GM18507 (cell line): ENCODE results near the gene UPF3B.
"Not testable (repeated sequence)": the region's sequence is repeated elsewhere in the genome, so short reads cannot be mapped to it uniquely, and the experiment has no call there.

Experiments
- DNase-seq: peaks from one replicate; pipeline ENCODE4 v3.0.0; 2011; ENCODE audit warnings: low read depth; ENCODE audit not compliant: insufficient read length; ENCODE audit errors: extremely low spot score
- FAIRE-seq: peaks from 2 replicates; lab custom pipeline; 2011; peaks lifted over from hg19 to GRCh38; lab: Jason Lieb, UNC

UPF3B gene

GRCh38 chrX:119828446-119828845 is 24.3 kb downstream of the UPF3B start:
- DNase-seq = no peak
- no peak for FAIRE-seq

GRCh38 chrX:119826399-119826959 is 26.3 kb downstream of the UPF3B start:
- FAIRE-seq (no peak), DNase-seq (no peak)

DNA sequence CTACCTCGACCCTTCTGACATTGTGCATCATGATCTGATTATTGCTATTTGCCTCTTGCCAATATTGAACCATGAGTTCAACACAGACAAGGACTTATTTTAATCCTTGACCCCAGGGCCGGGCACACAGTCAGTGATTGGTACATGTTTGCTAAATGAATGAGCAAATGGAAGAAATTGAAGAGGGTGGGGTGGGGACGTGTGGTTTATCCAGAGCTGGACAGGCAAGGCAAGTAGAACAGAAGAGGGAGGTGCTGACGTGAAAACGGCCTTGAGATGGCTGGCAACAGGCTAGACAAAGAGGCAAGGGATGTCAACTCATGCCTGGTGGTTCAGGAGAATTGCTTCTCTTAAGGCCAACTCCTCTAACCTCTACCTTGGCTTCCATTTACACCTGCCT is 28.5 kb downstream of the UPF3B start:
- not testable (repeated sequence) for DNase-seq, FAIRE-seq

- DNase-seq = peak; percentile 2
- peak; percentile 79 for FAIRE-seq
Measured at GRCh38 chrX:119821703-119822102, 31.1 kb downstream of the UPF3B start.

DNA sequence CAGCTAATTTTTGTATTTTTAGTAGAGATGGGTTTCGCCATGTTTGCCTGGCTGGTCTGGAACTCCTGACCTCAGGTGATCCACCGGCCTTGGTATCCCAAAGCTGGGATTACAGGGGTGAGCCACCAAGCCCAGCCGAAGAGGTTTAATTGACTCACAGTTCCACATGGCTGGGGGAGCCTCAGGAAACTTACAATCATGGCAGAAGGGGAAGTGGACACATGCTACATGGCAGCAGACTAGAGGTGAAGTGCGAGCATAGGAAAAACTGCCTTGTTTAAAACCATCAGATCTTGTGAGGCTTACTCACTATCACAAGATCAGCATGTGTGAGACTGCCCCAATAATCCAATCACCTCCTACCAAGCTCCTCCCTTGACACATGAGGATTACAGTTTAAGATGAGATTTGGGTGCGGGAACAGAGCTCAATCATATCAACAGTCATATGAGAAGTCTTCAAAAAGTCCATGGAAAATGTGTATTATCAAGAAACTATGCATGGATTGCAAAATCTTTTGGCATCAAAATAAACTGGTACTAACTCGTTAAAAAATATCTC is 35.6 kb downstream of the UPF3B start:
- DNase-seq (no peak), FAIRE-seq (no peak)

DNA sequence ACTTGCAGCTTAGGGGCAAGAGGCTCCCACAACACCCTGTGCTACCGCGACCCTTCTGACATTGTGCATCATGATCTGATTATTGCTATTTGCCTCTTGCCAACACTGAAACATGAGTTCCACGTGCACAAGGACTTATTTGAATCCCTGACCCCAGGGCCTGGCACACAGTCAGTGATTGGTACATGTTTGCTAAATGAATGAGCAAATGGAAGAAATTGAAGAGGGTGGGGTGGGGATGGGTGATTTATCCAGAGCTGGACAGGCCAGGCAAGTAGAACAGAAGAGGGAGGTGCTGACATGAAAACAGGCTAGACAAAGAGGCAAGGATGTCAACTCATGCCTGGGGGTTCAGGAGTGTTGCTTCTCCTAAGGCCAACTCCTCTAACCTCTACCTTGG is 36.5 kb downstream of the UPF3B start:
- FAIRE-seq (no peak), DNase-seq (no peak)

DNA sequence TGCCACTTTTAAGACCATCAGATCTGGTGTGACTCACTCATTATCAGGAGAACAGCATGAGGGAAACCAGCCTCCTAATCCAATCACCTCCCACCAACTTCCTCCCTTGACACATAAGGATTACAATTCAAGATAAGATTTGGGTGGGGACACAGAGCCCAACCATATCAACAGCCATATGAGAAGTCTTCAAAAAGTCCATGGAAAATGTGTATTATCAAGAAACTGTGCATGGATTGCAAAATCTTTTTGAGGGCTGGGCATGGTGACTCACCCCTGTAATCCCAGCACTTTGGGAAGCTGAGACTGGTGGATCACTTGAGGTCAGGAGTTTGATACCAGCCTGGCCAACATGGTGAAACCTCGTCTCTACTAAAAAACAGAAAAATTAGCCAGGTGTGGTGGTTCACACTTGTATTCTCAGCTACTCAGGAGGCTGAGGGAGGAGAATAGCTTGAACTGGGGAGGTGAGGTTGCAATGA is 43.5 kb downstream of the UPF3B start:
- FAIRE-seq (no peak), DNase-seq (no peak)

DNA sequence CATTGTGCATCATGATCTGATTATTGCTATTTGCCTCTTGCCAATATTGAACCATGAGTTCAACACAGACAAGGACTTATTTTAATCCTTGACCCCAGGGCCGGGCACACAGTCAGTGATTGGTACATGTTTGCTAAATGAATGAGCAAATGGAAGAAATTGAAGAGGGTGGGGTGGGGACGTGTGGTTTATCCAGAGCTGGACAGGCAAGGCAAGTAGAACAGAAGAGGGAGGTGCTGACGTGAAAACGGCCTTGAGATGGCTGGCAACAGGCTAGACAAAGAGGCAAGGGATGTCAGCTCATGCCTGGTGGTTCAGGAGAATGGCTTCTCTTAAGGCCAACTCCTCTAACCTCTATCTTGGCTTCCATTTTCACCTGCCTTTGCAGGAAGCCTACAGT is 44.3 kb downstream of the UPF3B start:
- FAIRE-seq, DNase-seq: not testable (repeated sequence)

- no peak for DNase-seq
- no peak for FAIRE-seq
Measured at GRCh38 chrX:119802546-119802945, 50.2 kb downstream of the UPF3B start.

DNA sequence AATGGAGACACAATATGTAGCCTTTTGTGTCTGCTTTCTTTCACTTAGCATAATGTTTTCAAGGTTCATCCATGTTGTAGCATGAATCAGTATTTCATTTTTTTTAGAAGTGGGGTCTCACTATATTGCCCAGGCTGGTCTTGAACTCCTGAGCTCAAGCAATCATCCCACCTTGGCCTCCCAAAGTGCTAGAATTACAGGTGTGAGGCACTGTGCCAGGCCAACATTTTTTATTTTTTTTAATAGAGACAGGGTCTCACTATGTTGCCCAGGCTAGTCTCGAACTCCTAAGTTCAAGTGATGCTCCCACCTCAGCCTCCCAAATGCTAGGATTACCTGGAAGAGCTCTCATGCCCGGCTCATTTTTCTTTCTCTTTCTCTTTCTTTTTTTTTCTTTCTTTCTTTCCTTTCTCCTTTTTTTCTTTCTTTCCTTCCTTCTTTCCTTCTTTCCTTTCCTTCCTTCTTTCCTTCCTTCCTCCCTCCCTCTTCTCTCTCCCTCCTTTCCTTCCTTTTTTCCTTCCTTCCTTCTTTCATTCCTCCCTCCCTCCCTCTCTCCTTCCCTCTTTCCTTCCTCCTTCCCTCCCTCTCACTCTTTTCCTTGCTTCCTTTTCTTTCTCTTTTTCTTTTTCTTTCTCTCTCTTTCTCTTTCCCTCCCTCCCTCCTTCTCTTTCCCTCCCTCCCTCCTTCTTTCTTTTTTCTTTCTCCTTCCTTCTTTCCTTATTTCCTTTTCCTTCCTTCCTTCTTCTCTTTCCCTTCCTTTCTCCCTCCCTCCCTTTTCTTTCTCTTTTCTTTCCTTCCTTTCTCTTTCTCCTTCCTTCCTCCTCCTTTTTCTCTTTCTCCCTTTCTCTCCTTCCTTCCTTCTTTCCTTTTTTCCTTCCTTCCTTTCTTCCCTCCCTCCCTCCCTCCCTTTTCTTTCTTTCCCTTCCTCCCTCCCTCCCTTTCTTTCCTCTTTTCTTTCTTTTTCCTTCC is 51.2 kb downstream of the UPF3B start:
- FAIRE-seq = no peak
- no peak for DNase-seq

DNA sequence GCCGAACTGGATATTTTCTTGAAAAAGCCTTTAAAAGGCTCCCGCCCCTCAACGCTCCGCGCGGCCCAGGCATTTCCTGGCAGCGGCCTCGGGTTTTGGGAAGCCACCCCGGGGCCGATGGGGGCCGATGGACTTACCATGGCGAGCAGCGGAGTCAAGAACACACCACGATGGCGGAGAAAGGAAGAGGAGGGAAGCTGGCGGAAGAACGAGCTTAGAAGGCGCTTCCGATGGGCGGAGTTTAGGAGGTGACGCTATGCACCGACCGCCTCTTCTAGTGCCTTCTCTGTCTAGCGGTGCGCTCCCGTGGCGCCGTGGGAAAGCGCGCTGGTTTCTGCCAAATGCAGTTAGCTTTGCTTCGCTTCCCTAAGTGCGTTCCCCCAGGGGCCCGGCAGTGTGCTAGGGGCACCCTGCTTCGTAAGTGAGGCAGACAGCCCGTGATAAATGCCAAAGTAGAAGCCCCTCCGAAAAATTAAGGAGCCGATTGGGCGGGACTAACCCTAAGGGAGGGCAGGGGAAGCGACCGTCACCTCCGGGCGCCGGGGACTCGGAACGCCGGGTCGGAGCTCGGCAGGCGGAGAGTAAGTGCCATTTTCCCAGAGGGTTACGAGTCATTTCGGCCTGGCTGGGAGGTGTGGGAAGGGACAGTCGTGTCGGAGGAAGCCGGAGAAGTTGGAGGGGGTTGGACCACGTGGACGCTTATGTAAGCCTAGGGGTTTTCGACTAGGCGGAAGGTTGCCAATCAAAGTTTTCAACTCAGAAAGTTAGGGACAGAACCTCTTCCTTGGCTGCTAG is 61.1 kb downstream of the UPF3B start, which contains the start of gene RPL39:
Gene RPL39, minus strand, starts transcription at position 194 of the 795 bp plus-strand sequence. Its CDS starts 54 bp downstream, at position 140.
- peak; percentile 43 for DNase-seq
- peak; percentile 95 for FAIRE-seq

DNA sequence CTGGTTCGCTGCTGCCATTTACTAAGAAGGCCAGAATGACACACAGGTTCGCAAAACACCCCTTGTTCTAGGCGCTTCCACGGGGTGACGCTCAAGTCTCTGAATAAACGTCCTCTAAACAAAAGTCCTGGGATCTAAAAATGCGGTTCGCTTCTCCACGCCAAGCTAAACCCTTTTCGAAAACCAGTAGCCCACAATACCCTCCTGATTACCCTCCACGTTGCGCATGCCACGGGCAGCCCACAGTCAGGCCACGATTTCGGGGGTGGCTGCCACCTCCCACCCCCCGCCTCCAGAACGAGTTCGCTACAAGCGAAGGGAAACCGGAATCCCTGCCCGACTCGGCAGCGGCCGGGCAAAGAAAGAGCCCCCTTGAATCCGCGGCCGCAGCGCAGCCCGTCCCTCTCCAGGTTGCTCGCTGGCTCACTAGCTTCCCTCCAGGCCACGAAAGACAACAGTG is 61.8 kb downstream of the UPF3B start:
- FAIRE-seq (no peak), DNase-seq (no peak)

GRCh38 chrX:119784747-119785446 is 67.9 kb downstream of the UPF3B start:
- FAIRE-seq (peak; percentile 85), DNase-seq (no peak)
